Activated CD8-positive, alpha-beta memory T cell treated with anti-CD3 and anti-CD28 coated beads, Interleukin-2, amount 50 U/mL, for 1 hour (primary cell): Measurements from ENCODE around the gene VPS50.

Experiments
- DNase-seq: peaks from one replicate; pipeline ENCODE4 v3.0.0-alpha.2; 2020; ENCODE audit errors: extremely low read depth

Gene VPS50, protein sequence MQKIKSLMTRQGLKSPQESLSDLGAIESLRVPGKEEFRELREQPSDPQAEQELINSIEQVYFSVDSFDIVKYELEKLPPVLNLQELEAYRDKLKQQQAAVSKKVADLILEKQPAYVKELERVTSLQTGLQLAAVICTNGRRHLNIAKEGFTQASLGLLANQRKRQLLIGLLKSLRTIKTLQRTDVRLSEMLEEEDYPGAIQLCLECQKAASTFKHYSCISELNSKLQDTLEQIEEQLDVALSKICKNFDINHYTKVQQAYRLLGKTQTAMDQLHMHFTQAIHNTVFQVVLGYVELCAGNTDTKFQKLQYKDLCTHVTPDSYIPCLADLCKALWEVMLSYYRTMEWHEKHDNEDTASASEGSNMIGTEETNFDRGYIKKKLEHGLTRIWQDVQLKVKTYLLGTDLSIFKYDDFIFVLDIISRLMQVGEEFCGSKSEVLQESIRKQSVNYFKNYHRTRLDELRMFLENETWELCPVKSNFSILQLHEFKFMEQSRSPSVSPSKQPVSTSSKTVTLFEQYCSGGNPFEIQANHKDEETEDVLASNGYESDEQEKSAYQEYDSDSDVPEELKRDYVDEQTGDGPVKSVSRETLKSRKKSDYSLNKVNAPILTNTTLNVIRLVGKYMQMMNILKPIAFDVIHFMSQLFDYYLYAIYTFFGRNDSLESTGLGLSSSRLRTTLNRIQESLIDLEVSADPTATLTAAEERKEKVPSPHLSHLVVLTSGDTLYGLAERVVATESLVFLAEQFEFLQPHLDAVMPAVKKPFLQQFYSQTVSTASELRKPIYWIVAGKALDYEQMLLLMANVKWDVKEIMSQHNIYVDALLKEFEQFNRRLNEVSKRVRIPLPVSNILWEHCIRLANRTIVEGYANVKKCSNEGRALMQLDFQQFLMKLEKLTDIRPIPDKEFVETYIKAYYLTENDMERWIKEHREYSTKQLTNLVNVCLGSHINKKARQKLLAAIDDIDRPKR

DNA sequence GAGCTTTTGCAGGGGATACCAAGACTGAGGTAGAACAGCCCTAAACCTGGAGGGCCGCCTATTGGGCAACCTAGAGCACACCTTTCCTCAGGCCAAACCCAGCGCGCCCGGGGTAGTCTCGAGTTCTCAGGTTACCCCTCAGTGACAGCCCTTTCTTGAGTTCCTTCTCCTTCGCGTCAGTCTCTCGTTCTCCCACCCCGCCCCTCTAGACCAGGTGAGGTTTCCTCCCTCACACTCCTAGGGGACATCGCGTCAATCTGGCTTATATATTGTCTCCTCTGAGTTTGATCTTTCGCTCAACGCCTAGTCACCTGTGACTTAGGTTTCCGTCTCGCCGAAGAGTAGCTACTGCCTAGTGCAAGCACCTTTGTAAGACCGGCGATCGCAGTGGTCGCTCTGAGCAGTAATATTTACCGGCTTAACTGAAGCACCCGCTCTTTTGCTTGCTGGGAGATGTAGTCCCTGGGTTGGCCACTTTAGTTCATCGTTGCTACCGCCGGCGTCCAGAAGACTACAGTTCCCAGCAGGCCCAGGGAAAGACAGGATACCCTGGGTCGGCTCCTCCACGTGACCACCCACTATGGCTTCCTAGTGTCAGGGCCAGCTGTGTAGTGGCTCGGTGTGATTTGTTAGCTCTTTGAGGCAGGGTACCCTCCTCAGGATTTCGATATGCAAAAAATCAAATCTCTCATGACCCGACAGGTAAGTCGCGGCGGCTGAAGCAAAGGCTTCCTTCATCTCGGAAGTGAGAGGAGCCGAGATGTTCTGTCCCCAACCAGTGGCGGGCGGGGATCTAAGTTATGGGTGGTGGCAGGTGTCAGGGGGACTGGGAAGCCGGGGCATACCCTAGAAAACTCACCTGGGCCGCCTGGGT, at the start of gene VPS50:
VPS50 (plus strand) TSS at position 568 of the 874 bp plus-strand sequence; CDS start at position 670, 102 bp downstream.
- DNase-seq, result peak; percentile 75

DNA sequence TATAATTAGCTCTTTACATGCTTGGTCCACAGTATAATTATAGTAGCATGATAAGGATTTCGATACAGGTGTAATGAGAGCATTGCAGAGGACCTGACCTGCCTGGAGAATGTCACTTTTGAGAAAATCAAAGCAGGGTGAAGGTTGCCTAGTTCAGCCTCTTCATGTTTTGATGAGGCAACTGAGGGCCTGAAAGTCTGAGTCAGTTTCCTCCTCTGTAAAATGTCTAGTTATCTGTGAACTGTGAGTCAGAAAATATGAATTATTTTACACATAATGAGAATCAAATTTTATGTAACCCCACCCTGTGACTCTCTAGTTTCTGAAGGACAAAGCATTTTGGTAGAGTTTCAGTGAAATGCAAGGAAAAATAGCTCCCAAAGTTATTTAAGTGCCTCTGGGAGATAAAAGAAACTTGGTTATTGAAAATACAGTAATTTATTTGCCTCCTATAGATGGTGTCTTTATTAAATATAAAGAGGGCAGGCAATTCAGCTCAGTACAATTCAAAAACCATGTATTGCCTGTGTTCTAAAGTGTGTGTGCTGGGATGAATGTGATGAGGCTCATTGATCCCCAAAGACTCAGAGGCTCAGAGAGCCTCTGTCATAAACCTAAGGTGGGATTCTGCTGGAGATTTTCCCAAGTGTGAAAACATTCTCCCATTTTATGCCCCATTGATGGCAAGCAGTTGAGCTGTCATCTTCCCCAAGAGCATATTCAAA, 46.7 kb upstream of the VPS50 start:
- DNase-seq, result no peak

DNA sequence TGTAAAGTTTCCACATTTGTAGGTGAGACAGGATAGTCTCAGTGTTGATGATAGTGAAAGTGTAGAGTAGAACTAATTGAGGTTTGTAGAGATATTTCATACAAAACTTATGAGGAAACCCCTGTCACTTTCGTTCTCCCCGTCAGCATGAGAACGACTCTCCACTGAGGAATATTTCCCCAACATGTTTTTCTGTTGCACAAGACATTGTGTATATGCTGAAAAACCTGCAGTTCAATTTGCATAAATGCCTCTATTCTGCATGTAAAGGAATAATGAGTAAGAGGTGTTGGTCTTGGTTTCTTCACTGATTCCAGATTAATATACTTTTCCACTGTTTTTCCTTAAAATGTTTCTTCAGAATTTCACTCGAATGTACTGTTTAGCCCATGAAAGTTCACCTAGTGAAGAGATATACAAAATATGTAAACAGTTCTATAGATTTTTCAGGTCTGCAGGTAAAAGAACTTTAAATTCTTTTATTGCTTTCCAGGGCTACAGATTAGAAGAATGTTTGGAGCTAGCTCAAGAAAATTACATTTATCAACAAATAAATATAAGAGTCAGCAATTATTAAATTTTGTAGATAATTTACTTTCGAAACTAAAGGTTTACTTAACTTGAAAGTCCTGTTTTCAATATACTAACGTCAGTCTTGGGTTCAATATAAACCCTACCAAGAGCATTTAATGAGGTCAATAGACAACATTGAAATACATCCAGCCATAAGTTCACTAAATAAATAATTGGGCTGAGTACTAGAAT, 43.1 kb upstream of the VPS50 start:
- DNase-seq, result no peak

DNA sequence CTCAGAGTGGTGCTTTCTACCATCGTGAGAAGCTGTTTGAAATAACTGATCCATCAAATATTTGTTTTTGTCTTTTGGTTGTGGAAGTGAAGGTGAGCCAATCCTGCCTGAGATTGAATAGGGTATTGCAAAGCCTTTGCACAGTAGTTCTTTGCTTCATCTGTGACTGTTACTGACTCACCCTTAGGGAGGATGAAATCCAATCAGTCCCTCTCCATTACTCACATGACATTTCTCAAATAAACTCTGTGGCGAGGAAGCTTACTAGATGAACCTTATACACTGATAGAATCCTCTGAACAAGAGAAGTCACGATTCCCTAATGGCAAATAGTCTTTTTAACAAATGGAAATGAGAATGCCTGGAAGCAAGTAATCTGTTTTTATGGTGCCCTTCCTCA, 37.8 kb upstream of the VPS50 start:
- DNase-seq, result no peak

DNA sequence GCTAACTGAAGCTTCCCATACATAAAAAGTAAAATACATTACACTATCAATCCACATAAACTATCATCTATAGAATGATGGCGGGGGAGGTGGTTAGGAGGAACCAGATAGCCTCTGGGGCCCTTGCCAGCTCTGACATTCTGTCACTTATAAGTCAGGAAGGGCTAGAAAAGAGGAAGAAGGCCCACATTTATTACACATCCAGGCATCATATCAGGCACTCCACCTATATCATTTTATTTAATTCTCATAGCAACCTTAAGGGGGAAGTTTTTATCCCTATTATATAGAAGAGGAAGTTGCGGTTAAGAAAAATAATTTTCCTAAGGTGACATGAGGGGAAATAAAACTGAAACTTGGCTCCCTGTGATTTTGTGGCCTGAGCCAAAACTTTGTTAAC, 35.8 kb upstream of the VPS50 start:
- DNase-seq, result no peak

DNA sequence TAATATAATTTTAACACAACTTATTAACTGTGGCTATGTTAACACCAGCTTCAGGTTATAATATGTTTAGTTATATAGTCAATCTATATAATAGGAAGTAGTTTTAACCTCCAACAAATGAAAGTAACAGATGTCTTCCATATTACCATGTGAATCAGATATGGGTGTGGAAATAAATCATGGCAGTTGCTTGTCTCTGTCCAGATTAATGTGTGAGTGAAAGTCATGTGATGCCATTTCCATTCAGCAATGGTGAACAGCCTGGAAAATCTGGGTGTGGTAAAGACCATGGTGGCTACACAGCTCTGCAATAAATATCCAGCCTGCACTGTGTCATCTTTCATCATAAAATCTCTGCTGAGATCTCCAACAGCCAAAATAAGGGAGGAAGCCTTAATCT, 33.7 kb upstream of the VPS50 start:
- DNase-seq, result no peak

DNA sequence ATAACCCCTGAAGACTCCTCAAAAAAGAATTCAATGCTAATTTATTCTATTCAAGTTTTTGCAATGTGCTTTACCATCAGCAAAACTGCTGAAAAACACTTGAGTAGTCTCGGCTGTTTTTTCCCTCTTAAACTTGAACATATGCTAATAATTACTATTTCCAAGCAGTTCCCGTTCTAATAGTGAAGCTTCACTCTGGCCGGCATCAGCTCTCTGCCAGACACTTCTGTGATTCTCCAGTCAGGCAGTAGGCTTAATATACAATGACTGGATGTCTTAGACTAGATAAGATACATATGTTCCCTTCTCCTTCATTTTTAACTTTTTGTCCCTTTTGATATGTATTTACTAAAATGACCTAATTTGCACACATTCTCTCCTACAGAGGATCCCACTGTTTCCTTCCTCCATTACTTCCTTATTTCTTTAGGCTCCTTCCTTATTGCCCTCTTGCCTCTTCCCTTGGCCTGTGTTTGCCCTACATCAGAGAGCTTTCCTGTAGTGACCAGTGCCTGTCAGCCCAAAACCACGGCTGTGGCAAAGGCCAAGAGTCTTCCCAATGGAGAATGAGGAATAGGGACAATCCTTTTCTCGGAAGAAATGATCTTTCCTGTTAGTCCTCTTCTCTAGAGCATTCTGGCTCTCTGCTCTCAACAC, 29.4 kb upstream of the VPS50 start:
- no peak for DNase-seq

DNA sequence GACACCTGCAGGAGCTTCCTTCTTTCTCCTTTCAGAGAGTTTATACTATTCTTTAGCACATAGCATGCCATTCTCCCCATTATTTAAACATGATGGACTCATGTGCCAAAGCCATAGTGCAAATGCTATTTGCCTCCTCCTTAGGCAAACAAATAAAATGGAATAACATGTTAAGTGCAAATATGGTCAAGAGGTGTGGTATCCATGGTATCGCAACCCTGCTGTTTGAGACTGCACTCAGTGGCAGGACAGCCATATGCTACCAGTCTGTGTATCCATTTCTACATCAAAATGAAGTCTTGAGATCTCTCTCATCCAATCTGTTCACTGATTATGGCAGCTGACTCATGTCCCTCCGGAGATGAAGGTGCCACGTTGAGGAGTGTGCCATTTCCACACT, 28.7 kb upstream of the VPS50 start:
- DNase-seq, result no peak

DNA sequence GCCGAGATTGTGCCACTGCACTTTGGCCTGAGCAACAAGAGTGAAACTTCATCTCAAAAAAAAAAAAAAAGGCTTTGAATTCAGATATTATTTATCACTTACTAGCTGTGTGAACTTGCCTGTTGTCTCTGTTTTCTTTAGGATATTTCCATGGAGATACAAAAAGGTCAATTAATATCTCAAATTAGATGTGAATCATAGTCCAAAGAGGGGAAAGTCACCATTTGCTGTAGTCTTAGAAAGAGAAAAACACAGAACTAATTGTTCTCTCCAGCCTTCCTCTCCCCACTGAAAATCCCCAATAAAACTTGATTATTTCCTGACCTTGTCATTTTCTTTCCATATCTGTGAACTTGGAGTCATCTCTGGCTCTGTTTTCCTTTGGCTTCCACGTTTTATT, 27.1 kb upstream of the VPS50 start:
- DNase-seq, result no peak

DNA sequence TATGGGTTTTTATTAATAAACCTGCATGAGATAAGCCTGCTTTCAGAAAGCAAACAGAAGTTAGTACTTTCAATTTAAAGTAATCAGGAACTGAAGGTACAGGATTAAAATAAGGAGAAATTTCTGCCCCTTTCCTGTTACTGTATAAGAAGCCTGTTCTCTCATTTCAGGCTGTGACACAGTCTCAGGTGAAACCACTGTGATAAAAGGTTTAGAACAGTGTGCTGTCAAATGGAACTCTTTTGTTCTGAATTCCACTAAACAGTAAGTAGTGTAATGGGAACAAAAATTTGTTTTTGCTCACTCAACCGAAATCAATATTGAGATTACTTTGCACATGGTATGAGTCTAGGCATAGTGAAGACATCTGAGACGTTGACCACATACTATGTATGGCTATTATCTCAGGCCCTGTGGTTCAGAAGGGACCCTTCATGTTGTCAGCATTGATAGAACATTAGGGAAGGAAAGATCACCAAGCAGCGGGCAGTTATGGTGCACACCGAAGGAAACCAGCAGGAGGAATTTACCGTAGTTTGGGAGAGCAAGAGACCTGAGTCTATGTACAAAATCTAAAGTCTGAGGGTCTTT, 20.8 kb upstream of the VPS50 start:
- no peak for DNase-seq

DNA sequence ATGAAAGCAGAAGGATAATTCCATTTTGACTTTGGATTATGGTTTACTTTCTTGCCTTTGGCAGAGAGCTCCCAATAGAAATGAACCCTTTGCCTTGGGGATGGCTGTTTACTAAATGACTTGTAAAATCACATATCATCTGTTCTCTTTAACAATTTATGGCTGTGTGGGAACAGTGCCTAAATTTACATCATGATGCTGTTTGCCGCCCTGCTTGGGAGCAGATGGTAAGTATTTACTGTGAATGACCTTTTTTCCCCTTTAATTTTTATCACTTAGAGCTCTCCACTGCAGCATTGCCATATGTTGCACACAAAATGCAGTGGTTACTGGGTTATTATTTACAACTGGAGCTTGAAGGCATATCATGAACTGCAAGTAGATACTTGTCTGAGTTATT, 19.3 kb upstream of the VPS50 start:
- no peak for DNase-seq

DNA sequence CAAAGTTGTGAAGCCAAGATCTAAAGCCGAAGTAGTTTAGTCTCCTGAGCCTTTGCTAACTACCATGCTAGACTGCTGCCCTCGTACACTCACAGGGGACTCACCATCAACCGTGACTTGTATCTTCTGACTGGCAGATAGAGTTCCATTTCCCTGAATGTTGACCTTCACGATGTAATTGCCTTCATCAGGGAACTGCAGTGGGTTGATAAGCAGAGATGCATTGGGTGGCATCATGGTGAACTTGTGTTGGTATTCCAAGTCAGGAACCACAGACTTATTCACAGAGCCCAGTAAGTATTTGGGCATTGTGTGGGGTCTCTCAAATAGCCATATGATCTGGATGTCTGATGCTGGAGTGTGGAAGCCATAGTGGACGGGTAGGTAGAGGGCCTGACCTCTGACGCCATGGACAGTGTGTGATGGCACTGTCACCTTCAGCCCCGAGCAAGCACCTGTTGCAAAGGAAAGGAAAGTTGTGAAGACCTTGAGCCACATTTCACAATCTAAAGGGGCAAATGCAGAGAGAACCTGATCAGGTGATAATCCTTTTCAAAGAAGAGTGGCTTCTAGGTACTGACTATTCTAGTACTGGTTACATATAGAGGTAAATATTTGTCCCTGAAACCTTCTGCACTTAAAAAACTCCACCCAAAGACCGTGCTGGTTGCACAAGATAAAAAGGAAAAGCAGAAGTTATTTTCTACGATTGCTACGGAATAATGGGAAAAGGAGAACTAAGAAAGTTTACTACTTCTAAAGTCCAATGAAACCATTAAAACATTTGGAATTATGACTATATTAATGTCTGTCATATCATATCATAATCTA, 13.0 kb upstream of the VPS50 start:
- DNase-seq, result no peak

DNA sequence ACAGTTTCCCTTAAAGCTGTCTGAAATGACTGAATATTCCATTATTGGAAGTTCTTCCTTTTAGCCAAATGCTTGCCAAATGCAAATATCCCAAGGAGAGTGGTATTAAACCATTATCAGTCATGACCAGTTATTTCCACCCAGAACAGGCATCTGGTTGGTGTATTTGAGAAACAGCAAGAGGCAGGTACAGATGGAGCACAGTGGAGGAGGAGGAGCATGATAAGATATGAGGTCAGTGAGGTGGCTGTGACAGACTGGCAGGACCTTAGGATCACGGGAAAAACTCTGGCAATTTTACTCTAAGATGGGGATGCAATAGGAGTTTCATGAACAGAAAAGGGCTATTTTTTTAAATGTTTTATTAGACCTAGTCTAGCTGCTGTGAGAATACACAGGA, 12.3 kb upstream of the VPS50 start:
- DNase-seq, result no peak

DNA sequence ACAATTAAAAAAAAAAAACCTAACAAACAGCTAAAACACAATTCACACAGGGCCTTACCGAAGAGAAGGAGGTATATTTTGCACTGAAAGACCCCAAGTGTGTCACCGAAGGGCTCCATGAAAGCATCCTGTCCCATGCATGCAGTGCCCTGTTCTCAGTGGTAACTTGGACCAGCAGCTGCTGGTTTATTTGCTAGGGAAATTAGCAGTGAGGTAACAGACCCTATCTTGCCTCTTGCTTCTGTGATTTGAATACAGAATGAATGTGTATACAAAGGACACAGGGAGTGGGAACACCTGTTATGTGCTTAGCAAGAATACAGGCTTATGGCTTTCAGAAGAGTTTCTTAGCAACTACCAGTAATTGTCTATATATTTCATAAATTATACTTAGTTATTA, 5.9 kb upstream of the VPS50 start, which contains the start of gene HEPACAM2:
HEPACAM2 (minus strand) TSS at position 160 of the 400 bp plus-strand sequence.
- DNase-seq, result no peak

DNA sequence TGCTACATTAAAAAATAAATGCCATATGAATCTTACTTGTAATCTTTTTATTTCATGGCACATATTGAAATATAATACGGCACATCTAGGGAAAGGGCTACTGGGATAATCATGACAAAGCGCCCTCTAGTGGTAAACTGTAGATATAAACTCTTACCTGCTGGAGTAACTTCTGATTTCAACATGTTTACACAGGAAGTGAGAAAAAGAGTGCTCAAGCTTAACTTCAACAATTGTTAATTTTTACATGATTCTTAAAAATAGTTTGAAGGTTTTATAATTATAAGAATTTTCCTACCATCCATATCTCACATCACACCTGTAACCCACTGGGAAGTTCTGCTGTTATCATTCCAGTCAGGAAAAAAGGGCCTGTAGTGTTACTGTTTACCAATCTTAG, 3.9 kb upstream of the VPS50 start:
- no peak for DNase-seq

DNA sequence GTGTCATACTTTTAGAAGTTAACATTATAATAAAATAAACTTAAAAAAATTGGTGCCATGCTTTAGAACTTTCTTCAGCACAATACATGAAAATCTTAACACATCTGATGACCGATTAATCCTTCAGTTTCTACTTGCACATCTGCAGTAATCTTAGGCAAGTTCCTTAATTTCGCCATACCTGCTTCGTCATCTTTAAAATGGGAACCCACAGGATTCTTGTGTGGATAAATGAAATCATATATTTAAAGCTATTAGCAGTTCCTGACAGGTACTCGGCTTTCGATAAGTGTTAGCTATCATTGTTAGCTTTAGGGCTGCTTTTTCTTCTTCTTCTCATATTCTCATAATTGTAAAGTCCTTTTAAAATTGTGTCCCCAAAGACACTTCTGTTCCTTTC, 907 bp upstream of the VPS50 start:
- DNase-seq, result no peak

DNA sequence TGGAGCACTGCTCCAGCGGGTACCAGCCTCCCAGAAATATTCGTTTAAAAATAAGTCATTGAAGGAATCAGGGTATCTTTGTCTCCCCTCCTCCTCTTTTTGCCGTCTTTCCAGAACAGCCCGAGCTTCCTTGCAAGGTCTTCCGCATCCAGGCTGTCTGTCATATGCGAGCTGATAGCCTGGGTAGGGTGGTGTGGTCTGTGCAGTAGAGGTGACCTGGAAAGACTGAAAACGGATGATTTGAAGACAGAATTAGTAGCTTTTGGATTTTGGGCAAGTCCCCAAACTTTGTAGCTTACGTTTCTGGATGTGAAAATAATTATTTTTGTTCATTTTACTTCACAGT, 480 bp downstream of the VPS50 start:
- DNase-seq, result no peak

DNA sequence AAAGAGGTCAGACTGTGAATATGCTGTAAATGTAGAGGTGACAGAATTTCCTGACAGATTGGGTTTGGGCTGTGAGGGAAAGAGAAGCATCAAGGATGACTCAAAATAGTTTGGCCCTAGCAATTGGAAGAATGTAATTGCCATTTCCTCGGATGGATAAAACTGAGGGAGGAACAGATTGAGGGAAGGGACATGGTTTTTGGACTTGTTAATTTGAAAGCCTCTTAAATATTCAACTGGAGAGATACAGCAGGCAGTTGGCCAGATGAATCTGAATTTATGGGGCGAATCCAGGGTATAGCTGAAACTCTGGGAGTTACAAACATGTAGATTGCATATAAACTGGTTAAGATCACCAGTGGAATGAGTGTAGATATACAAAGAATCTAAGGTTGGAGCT, 3.4 kb downstream of the VPS50 start:
- DNase-seq, result no peak

DNA sequence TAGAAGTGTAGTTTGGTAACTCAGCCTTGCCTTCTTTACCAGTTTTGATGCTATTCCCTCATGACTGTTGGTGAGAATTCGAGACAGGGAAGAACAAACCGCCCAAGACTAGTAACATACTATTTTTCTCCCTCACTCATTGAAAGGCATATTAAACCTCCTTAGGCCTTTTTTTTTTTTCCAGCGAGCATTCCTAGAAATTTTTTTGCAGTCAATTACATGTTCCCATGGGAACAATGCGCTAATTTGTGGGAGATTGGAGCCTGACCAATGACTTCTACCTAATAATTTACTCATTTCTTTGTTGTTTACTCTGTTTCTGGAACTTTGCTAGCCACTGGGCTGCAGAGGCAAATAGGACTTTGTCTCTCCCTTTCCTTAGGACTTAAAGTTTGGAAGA, 6.0 kb downstream of the VPS50 start:
- DNase-seq, result no peak
